Measurements from ENCODE around the gene GATAD2A.

GATAD2A gene

DNA sequence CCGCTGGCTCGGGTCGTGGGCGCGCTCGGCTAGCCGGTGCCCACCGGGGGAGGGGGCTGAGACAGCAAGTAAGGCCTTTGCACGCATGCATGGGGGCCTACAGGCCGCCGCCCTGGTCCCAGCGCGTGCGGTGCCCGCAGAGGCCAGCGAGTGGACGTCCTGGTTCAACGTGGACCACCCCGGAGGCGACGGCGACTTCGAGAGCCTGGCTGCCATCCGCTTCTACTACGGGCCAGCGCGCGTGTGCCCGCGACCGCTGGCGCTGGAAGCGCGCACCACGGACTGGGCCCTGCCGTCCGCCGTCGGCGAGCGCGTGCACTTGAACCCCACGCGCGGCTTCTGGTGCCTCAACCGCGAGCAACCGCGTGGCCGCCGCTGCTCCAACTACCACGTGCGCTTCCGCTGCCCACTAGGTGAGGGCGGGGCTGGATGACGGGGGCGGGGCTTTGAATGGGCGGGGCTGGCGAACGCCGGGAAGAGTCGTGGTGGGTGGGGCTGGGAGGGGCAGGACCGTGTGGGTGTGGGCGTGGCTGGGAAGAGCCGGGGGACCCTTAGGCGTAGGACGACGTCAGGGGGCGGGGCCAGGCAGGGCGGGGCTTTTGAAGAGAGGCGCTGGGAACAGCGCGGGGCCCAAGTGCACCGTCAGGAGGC lies 134.7 kb downstream of the GATAD2A start:
- no peak overlapping the region for H3K4me3 ChIP-seq (ENCODE audit: low read depth, low read length)
- DNase-seq (ENCODE audit: low read depth): peak; percentile 74
- TF ChIP-seq, protein P1, sequence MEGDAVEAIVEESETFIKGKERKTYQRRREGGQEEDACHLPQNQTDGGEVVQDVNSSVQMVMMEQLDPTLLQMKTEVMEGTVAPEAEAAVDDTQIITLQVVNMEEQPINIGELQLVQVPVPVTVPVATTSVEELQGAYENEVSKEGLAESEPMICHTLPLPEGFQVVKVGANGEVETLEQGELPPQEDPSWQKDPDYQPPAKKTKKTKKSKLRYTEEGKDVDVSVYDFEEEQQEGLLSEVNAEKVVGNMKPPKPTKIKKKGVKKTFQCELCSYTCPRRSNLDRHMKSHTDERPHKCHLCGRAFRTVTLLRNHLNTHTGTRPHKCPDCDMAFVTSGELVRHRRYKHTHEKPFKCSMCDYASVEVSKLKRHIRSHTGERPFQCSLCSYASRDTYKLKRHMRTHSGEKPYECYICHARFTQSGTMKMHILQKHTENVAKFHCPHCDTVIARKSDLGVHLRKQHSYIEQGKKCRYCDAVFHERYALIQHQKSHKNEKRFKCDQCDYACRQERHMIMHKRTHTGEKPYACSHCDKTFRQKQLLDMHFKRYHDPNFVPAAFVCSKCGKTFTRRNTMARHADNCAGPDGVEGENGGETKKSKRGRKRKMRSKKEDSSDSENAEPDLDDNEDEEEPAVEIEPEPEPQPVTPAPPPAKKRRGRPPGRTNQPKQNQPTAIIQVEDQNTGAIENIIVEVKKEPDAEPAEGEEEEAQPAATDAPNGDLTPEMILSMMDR (IDR thresholded peaks at IDR 0.05; ENCODE audit: insufficient read depth, low read depth, low read length, missing control alignments): no peak

DNA sequence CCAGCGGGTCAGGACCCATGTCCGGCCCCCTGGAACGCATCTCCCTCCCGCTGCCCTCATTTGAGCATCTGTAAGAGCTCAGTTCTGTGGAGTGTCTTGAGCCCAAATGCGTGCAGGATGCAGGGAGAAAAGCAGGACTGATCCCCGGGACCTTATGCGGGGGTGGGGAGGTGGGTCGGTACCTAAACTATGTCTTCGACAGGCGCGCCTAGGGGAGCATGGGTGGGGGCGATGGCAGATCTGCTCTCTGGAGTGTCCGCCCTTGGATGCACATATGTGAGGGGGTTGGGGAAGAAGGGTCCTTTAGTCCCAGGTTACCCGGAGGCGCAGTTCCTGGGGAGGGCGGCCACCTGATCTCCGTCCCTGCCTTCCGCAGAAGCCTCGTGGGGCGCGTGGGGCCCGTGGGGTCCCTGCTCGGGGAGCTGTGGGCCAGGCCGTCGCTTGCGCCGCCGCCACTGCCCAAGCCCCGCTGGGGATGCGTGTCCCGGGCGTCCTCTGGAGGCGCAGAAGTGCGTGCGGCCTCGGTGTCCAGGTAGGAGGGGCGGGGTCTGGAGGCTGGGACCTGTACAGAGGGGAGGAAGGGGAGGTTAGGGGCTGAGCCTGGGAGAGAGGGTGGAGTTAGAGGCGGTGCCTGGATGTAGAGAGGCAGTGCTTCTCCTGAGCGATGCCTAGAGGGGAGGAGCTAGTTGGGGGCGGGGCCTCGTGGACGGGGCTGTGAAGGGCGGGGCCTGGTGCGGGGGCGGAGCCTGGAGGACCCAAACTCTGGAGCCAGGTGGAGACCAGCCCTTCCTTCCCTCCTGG lies 135.4 kb downstream of the GATAD2A start:
- no peak overlapping the region for H3K4me3 ChIP-seq (ENCODE audit: low read depth, low read length)
- peak; percentile 75 for DNase-seq (ENCODE audit: low read depth)
- TF ChIP-seq, protein P1 (IDR thresholded peaks at IDR 0.05; ENCODE audit: insufficient read depth, low read depth, low read length, missing control alignments): no peak

DNA sequence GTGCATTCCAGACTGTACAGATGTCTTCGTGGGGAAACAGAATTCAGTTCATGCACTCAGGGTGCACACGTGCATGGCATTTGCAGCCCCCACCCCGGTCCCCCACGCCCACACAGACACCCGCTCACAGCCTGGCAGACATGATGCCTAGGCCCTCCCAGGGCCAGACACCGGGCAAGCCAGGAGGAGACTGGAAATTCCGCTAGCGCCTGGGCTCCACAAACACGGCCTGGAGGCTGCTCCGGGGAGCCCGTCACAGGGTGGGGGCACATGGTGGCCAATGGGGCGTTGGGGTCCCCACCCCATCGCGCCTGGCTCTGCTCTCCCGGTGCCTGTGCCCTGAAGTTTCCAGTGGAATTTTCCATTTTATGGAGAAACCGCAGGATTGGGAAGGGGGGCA lies 136.1 kb downstream of the GATAD2A start:
- DNase-seq (ENCODE audit: low read depth): no peak
- no peak overlapping the region for H3K4me3 ChIP-seq (ENCODE audit: low read depth, low read length)
- TF ChIP-seq, protein P1 (IDR thresholded peaks at IDR 0.05; ENCODE audit: insufficient read depth, low read depth, low read length, missing control alignments): no peak

DNA sequence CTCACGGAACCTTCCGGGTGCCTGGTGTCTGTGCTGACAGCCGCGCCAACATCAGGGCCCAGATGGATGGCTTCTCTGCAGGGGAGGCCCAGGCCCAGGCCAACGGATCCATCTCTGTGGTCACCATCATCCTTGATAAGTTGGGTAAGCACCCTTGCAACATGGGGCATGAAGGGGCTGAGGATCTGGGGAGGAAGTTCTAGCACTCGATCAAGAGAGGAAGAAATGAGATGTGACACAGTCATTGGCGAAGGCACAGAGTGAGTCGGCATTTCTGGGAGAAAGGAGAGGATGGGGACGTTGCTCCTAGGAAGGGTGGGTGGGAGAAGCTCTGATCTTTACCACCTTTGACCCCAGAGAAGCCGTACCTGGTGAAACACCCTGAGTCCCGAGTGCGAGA lies 137.0 kb downstream of the GATAD2A start:
- H3K4me3 ChIP-seq (ENCODE audit: low read depth, low read length): no peak overlapping the region
- TF ChIP-seq, protein P1 (IDR thresholded peaks at IDR 0.05; ENCODE audit: insufficient read depth, low read depth, low read length, missing control alignments): no peak
- DNase-seq (ENCODE audit: low read depth): no peak

DNA sequence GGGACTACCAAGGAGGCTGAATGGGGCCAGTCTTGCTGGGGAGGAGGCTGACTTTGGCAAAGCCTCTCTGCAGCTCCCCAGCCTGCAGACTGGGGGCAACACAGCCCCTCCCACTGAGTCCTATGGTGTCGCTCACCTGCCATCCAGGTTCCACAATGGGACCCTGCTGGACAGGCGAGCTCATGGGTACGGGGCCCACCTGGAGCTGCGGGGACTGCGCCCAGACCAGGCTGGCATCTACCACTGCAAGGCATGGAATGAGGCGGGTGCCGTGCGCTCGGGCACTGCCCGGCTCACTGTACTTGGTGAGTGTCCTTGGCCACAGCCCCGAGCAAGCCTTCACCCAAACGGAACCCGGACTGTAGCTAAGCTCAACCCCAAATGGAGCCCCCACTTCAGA lies 137.6 kb downstream of the GATAD2A start:
- DNase-seq (ENCODE audit: low read depth): no peak
- TF ChIP-seq, protein P1 (IDR thresholded peaks at IDR 0.05; ENCODE audit: insufficient read depth, low read depth, low read length, missing control alignments): no peak
- H3K4me3 ChIP-seq (ENCODE audit: low read depth, low read length): no peak overlapping the region

DNA sequence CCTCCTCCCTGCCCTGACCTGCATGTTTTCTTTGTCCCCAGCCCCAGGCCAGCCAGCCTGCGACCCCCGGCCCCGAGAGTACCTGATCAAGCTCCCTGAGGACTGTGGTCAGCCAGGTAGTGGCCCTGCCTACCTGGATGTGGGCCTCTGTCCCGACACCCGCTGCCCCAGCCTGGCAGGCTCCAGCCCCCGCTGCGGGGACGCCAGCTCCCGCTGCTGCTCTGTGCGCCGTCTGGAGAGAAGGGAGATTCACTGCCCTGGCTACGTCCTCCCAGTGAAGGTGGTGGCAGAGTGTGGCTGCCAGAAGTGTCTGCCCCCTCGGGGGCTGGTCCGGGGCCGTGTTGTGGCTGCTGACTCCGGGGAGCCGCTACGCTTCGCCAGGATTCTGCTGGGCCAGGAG lies 138.2 kb downstream of the GATAD2A start:
- DNase-seq (ENCODE audit: low read depth): no peak
- TF ChIP-seq, protein P1 (IDR thresholded peaks at IDR 0.05; ENCODE audit: insufficient read depth, low read depth, low read length, missing control alignments): no peak
- H3K4me3 ChIP-seq (ENCODE audit: low read depth, low read length): no peak overlapping the region
